H1 (cell line): ENCODE results near the gene AVP. TPM values are rescaled to one million over a fixed set of nuclear protein-coding genes. Genes with fewer than 3 reads are reported as not detected.

Source experiments
- BACH1 ChIP-seq: IDR thresholded peaks from 2 replicates; pipeline ENCODE4 v1.6.1; 2012; ENCODE audit warnings: low read length, improper control_type of control experiment
- CEBPB ChIP-seq: IDR thresholded peaks from 2 replicates; pipeline ENCODE4 v1.6.1; 2012; ENCODE audit warnings: low read depth, low read length
- CREB1 ChIP-seq: IDR thresholded peaks from 2 replicates; pipeline ENCODE4 v1.6.1; 2012; ENCODE audit warnings: inconsistent platforms
- KDM4A ChIP-seq: IDR thresholded peaks from one replicate; pipeline ENCODE4 v1.7.1; 2012; ENCODE audit warnings: low read depth, mild to moderate bottlenecking, moderate library complexity, low read length, inconsistent platforms; ENCODE audit not compliant: severe bottlenecking
- ZNF274 ChIP-seq: IDR thresholded peaks from 2 replicates; pipeline ENCODE4 v1.7.0; 2012; ENCODE audit warnings: low read length, borderline replicate concordance; ENCODE audit errors: extremely low read depth
- polyA plus RNA-seq, 7 experiments: library from polyadenylated mRNA; depleted of rRNA in 3 of 7; stranded (reverse) in 5 of 7; unstranded in 2 of 7; fragments of >200 nt in 5 of 7; fragments of 200-250 nt in 2 of 7; gene quantifications; 1 replicate in 5 of 7; 2 replicates in 1 of 7; 4 replicates in 1 of 7; pipeline versions ENCODE4 v1.2.1 to v1.2.3, GENCODE V29; 2011 to 2013; ENCODE audit warnings: missing spikeins in 2 of 7, mixed read lengths in 2 of 7
- total RNA-seq: library from RNA; stranded (reverse); fragmentation: NEBNext Ultra II Directional; extraction: Animal tissue kit (Norgen Biotek cat#: 25700); gene quantifications from 2 replicates; pipeline ENCODE4 v1.2.1, GENCODE V29; 2021
- TF ChIP-seq, protein P1 (sequence below): IDR thresholded peaks from 2 replicates; pipeline ENCODE4 v1.6.1; 2012; ENCODE audit warnings: inconsistent platforms

The AVP gene
- total and polyA plus RNA-seq, 2 of the 8 experiments (the other 6 are each of a cell fraction or from before 2014, with no cell fraction given) = 0.18 TPM; not detected in 1

DNA sequence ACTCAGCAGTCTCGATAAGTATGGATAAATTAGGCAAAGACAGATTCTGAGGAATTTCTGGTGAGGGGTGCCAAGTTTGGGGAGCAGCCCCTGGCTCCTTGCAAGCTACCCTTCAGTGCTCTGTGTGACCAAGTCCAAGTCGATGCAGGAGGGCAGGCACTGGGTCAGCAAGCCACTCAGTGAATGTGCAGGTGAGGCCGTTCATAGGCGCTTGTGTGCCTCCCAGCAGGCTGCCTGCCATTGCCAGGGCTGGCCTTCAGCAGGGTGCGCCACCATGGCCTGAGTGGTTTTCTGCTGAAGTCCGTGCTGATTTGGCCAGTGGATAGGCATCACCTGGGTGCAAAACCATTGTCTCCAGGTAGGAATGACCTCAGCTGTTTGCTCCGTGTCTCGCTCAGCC lies 44.4 kb downstream of the AVP start (continued):
- no peak for TF ChIP-seq CEBPB
- TF ChIP-seq CREB1 = no peak
- TF ChIP-seq, protein P1, sequence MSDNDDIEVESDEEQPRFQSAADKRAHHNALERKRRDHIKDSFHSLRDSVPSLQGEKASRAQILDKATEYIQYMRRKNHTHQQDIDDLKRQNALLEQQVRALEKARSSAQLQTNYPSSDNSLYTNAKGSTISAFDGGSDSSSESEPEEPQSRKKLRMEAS = no peak
- no peak for TF ChIP-seq BACH1
- no peak for TF ChIP-seq ZNF274
- no peak for TF ChIP-seq KDM4A
